SK-MEL-5 (cell line): ENCODE data around the gene CLOCK. TPM values are rescaled to one million over a fixed set of nuclear protein-coding genes. Genes with fewer than 3 reads are reported as not detected.

Experiments
- DNase-seq: peaks from one replicate; pipeline ENCODE4 v3.0.0-alpha.2; 2016; ENCODE audit warnings: low read depth, low spot score
- in situ Hi-C: cut with HindIII; loops from 2 replicates; pipeline ENCODE4 v1.10.0; 2016; ENCODE audit warnings: low sequenced_read_pairs, high pct_unique_total_duplicates, low pct_unique_long_range_greater_than_20kb
- total RNA-seq: library from RNA; depleted of rRNA; stranded (reverse); fragments of >200 nt; shearing (Covaris generic); gene quantifications from 2 replicates; pipeline ENCODE4 v1.2.3, GENCODE V29; 2014

Gene CLOCK
- total RNA-seq, 1 experiment from 2014 or later: 11.3 TPM

GRCh38 chr4:55398966-55399365, 147.7 kb downstream of the CLOCK start:
- DNase-seq: no peak
- in situ Hi-C loops: no loop called here

- DNase-seq: no peak
- in situ Hi-C loops: no loop called here
Observed at GRCh38 chr4:55398461-55398860, 148.2 kb downstream of the CLOCK start.

GRCh38 chr4:55397520-55398321, 149.0 kb downstream of the CLOCK start:
- in situ Hi-C loops: no loop called here
- DNase-seq: peak; percentile 4

GRCh38 chr4:55397126-55397436, 149.6 kb downstream of the CLOCK start:
- no peak for DNase-seq
- in situ Hi-C loops: no loop called here

- in situ Hi-C loops: no loop called here
Observed at GRCh38 chr4:55396308-55397125, 150.2 kb downstream of the CLOCK start.

GRCh38 chr4:55395529-55396307, 151.0 kb downstream of the CLOCK start, which contains the start of gene TMEM165:
Gene TMEM165, plus strand, starts transcription at chr4:55395957. Its CDS starts 233 bp downstream, at chr4:55396190.
- peak; percentile 79 for DNase-seq
- in situ Hi-C loops: no loop called here

More at GRCh38 chr4:55396308-55397125, 150.2 kb downstream of the CLOCK start:
- DNase-seq: peak; percentile 34

- DNase-seq: no peak
- in situ Hi-C loops: no loop called here
Observed at GRCh38 chr4:55395218-55395528, 151.5 kb downstream of the CLOCK start.

GRCh38 chr4:55393461-55394320, 153.0 kb downstream of the CLOCK start:
- in situ Hi-C loops: no loop called here

GRCh38 chr4:55386840-55387239, 159.9 kb downstream of the CLOCK start:
- DNase-seq: no peak
- in situ Hi-C loops: no loop called here

More at GRCh38 chr4:55393461-55394320, 153.0 kb downstream of the CLOCK start:
- peak; percentile 12 for DNase-seq

GRCh38 chr4:55386073-55386472, 160.6 kb downstream of the CLOCK start:
- DNase-seq: peak; percentile 54
- in situ Hi-C loops: no loop called here

GRCh38 chr4:55385201-55385649, 161.5 kb downstream of the CLOCK start:
- in situ Hi-C loops: no loop called here
- no peak for DNase-seq

GRCh38 chr4:55382488-55383003, 164.2 kb downstream of the CLOCK start:
- in situ Hi-C loops: no loop called here
- DNase-seq: no peak

GRCh38 chr4:55381502-55381901, 165.2 kb downstream of the CLOCK start:
- in situ Hi-C loops: no loop called here
- no peak for DNase-seq

GRCh38 chr4:55380576-55380975, 166.1 kb downstream of the CLOCK start:
- in situ Hi-C loops: no loop called here

GRCh38 chr4:55378617-55379467, 167.9 kb downstream of the CLOCK start:
- DNase-seq: peak; percentile 62
- in situ Hi-C loops: no loop called here

More at GRCh38 chr4:55380576-55380975, 166.1 kb downstream of the CLOCK start:
- DNase-seq: no peak
